GM19240 (cell line): ENCODE measurements around the gene LINC00305.

Experiments used
- DNase-seq: peaks from one replicate; pipeline ENCODE4 v3.0.0; 2011; ENCODE audit warnings: low spot score; ENCODE audit not compliant: insufficient read length

LINC00305 gene

GRCh38 chr18:64115881-64116280, 33.0 kb downstream of the LINC00305 start:
- DNase-seq: no peak

GRCh38 chr18:64111950-64112349, 36.9 kb downstream of the LINC00305 start:
- no peak for DNase-seq

- no peak for DNase-seq
Measured at GRCh38 chr18:64110692-64111480, 38.0 kb downstream of the LINC00305 start.

- no peak for DNase-seq
Measured at GRCh38 chr18:64103986-64104385, 44.9 kb downstream of the LINC00305 start.

GRCh38 chr18:64100116-64100922, 48.6 kb downstream of the LINC00305 start:
- no peak for DNase-seq

- no peak for DNase-seq
Measured at GRCh38 chr18:64099244-64099643, 49.6 kb downstream of the LINC00305 start.

GRCh38 chr18:64097497-64097896, 51.4 kb downstream of the LINC00305 start:
- DNase-seq: no peak

GRCh38 chr18:64095056-64095455, 53.8 kb downstream of the LINC00305 start:
- no peak for DNase-seq

GRCh38 chr18:64094210-64094609, 54.7 kb downstream of the LINC00305 start:
- DNase-seq: no peak

GRCh38 chr18:64091526-64091925, 57.4 kb downstream of the LINC00305 start:
- no peak for DNase-seq

GRCh38 chr18:64090876-64091275, 58.0 kb downstream of the LINC00305 start:
- no peak for DNase-seq

GRCh38 chr18:64083916-64084315, 65.0 kb downstream of the LINC00305 start:
- DNase-seq: no peak

- no peak for DNase-seq
Measured at GRCh38 chr18:64082513-64082912, 66.4 kb downstream of the LINC00305 start.

- no peak for DNase-seq
Measured at GRCh38 chr18:64082054-64082453, 66.8 kb downstream of the LINC00305 start.

- no peak for DNase-seq
Measured at GRCh38 chr18:64073971-64074370, 74.9 kb downstream of the LINC00305 start.

GRCh38 chr18:64055019-64055418, 93.9 kb downstream of the LINC00305 start:
- DNase-seq: no peak

- no peak for DNase-seq
Measured at GRCh38 chr18:64053246-64053645, 95.6 kb downstream of the LINC00305 start.

GRCh38 chr18:64052772-64053171, 96.1 kb downstream of the LINC00305 start:
- DNase-seq: no peak

GRCh38 chr18:64044616-64045015, 104.3 kb downstream of the LINC00305 start:
- DNase-seq: no peak

- no peak for DNase-seq
Measured at GRCh38 chr18:64042728-64043358, 106.0 kb downstream of the LINC00305 start.

- DNase-seq: peak; percentile 19
Measured at GRCh38 chr18:64037812-64038414, 111.0 kb downstream of the LINC00305 start.

GRCh38 chr18:64032312-64032711, 116.6 kb downstream of the LINC00305 start:
- DNase-seq: no peak
